GM03348 (cell line): ENCODE measurements around the gene KLK15.
"Not testable (repeated sequence)": the region's sequence is repeated elsewhere in the genome, so short reads cannot be mapped to it uniquely, and the experiment has no call there.

ENCODE experiments used
- DNase-seq: peaks from one replicate; pipeline ENCODE4 v3.0.0; 2012; ENCODE audit warnings: low spot score

KLK15 gene

GRCh38 chr19:50820549-50821247 lies 12.7 kb downstream of the KLK15 start:
- no peak for DNase-seq

- no peak for DNase-seq
Measured at GRCh38 chr19:50820086-50820485, 13.3 kb downstream of the KLK15 start.

GRCh38 chr19:50819636-50820035 lies 13.7 kb downstream of the KLK15 start:
- no peak for DNase-seq

GRCh38 chr19:50818859-50819472 lies 14.4 kb downstream of the KLK15 start:
- no peak for DNase-seq

GRCh38 chr19:50817941-50818858 lies 15.2 kb downstream of the KLK15 start:
- DNase-seq = peak; percentile 60

- DNase-seq = no peak
Measured at GRCh38 chr19:50815439-50815838, 17.9 kb downstream of the KLK15 start.

GRCh38 chr19:50814883-50815282 lies 18.5 kb downstream of the KLK15 start:
- no peak for DNase-seq

GRCh38 chr19:50812474-50812873 lies 20.9 kb downstream of the KLK15 start:
- DNase-seq = no peak

- DNase-seq = not testable (repeated sequence)
Measured at GRCh38 chr19:50811622-50812238, 21.6 kb downstream of the KLK15 start.

- no peak for DNase-seq
Measured at GRCh38 chr19:50808856-50809255, 24.5 kb downstream of the KLK15 start.

- DNase-seq = peak; percentile 99
Measured at GRCh38 chr19:50804420-50805272, 28.7 kb downstream of the KLK15 start.

GRCh38 chr19:50803633-50804419 lies 29.5 kb downstream of the KLK15 start:
- peak; percentile 46 for DNase-seq

GRCh38 chr19:50801107-50801506 lies 32.3 kb downstream of the KLK15 start:
- DNase-seq = no peak

- DNase-seq = no peak
Measured at GRCh38 chr19:50799547-50799851, 33.9 kb downstream of the KLK15 start.

- no peak for DNase-seq
Measured at GRCh38 chr19:50798659-50799546, 34.5 kb downstream of the KLK15 start.

GRCh38 chr19:50797781-50798658 lies 35.4 kb downstream of the KLK15 start:
- no peak for DNase-seq

- DNase-seq = no peak
Measured at GRCh38 chr19:50797429-50797780, 36.0 kb downstream of the KLK15 start.

- no peak for DNase-seq
Measured at GRCh38 chr19:50796634-50797428, 36.5 kb downstream of the KLK15 start.
